Activated naive CD8-positive, alpha-beta T cell treated with anti-CD3 and anti-CD28 coated beads, Interleukin-2, amount 50 U/mL, for 24 hours (primary cell): ENCODE measurements around the gene OXT.
A peak's percentile ranks its signal among the peaks of the same experiment; 100 is the strongest.
"Not testable (repeated sequence)": the region's sequence is repeated elsewhere in the genome, so short reads cannot be mapped to it uniquely, and the experiment has no call there.

Source experiments
- ATAC-seq: fragments of 150-1000 bp; cut with Tn5 transposase; one replicate; pipeline ENCODE4 v1.10.0; 2021
- DNase-seq: peaks from one replicate; pipeline ENCODE4 v3.0.0; 2021
- H3K27ac Mint-ChIP-seq: one replicate; pipeline ENCODE4 v1.8.0; 2021; ENCODE audit warnings: mild to moderate bottlenecking, mixed read lengths
- H3K27me3 Mint-ChIP-seq: one replicate; pipeline ENCODE4 v1.8.0; 2021; ENCODE audit warnings: mixed read lengths
- H3K36me3 Mint-ChIP-seq: one replicate; pipeline ENCODE4 v1.8.0; 2021; ENCODE audit warnings: low read depth, mixed read lengths
- H3K4me1 Mint-ChIP-seq: one replicate; pipeline ENCODE4 v1.8.0; 2021; ENCODE audit warnings: mixed read lengths
- H3K4me3 Mint-ChIP-seq: one replicate; pipeline ENCODE4 v1.8.0; 2021; ENCODE audit warnings: mild to moderate bottlenecking, moderate library complexity, mixed read lengths
- H3K9me3 Mint-ChIP-seq: one replicate; pipeline ENCODE4 v1.8.0; 2021; ENCODE audit warnings: mixed read lengths

Gene OXT

DNA sequence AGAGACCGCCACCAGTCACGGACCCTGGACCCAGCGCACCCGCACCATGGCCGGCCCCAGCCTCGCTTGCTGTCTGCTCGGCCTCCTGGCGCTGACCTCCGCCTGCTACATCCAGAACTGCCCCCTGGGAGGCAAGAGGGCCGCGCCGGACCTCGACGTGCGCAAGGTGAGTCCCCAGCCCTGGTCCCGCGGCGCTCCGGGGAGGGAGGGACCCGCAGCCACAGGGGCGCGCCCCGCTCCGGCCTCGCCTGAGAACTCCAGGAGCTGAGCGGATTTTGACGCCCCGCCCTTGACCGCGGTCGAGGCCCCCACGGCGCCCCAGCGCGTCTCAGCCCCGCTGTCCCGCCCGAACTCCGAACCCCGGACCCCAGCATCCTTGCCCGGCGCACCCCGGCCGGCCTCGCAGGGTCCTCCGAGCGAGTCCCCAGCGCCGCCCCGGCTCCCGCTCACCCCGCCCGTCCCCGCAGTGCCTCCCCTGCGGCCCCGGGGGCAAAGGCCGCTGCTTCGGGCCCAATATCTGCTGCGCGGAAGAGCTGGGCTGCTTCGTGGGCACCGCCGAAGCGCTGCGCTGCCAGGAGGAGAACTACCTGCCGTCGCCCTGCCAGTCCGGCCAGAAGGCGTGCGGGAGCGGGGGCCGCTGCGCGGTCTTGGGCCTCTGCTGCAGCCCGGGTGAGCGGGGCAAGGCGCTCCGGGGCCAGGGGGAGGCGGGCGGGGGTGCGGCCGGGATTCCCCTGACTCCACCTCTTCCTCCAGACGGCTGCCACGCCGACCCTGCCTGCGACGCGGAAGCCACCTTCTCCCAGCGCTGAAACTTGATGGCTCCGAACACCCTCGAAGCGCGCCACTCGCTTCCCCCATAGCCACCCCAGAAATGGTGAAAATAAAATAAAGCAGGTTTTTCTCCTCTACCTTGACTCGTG, at the start of gene OXT:
Gene OXT (plus strand): TSS at position 11 of the 920 bp plus-strand sequence. CDS start 36 bp downstream, at position 47.
- Mint-ChIP-seq H3K27ac (peak within 1 kb of the TSS; percentile 54), H3K4me1 (peaks cover 17% of the 10 kb centered on the region), H3K9me3 (no peaks in the 10 kb centered on the region), H3K4me3 (peak within 1 kb of the TSS; percentile 61), H3K27me3 (peaks cover 6% of the 10 kb centered on the region), H3K36me3 (no peaks in the 10 kb centered on the region)
- DNase-seq (peak; percentile 67), ATAC-seq (peak; percentile 74)

DNA sequence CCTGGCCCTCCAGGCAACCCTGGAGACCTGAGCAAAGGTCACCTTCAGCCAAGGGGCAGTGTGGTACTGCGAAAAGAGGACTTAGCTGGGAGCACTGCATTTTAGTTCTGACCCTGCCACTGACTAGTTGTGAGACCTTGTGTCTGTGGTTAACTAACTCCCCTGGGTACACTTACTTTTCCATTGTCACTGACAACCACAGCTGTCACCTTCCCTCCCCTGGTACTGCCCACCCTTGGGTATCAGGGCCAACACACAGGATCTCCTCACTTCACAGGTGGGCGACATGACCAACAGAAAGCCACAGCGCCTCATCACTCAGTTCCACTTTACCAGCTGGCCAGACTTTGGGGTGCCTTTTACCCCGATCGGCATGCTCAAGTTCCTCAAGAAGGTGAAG, 49.6 kb upstream of the OXT start:
- Mint-ChIP-seq H3K4me3 (no peak overlapping the region), H3K27ac (no peak overlapping the region), H3K4me1 (no peaks in the 10 kb centered on the region), H3K9me3 (no peaks in the 10 kb centered on the region), H3K36me3 (peaks cover 36% of the 10 kb centered on the region), H3K27me3 (no peaks in the 10 kb centered on the region)
- ATAC-seq (peak; percentile 40), DNase-seq (no peak)

DNA sequence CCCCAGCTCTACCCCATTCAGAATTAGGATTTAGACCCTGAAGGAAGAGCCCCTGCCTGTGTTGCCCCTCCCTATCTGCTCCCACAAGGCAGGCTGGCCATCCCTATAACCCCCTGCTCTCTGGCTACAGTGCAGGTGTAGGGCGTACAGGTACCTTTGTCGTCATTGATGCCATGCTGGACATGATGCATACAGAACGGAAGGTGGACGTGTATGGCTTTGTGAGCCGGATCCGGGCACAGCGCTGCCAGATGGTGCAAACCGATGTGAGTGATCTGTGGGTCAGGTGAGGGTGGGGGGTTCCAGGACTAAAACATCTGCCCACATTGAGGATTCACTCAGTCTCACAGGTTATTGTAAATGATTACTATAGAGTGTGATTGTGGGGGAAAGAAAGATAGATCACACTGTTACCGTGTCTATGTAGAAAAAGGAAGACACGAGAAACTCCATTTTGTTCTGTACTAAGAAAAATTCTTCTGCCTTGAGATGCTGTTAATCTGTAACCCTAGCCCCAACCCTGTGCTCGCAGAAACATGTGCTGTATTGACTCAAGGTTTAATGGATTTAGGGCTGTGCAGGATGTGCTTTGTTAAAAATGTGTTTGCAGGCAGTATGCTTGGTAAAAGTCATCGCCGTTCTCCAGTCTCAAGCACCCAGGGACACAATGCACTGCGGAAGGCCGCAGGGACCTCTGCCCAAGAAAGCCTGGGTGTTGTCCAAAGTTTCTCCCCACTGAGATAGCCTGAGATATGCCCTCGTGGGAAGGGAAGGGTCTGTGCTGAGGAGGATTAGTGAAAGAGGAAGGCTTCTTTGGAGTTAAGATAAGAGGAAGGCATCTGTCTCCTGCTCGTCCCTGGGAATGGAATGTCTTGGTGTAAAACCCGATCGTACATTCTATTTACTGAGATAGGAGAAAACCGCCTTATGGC, 48.6 kb upstream of the OXT start:
- not testable (repeated sequence) for ATAC-seq, H3K27me3 Mint-ChIP-seq, DNase-seq, H3K4me3 Mint-ChIP-seq, H3K27ac Mint-ChIP-seq, H3K9me3 Mint-ChIP-seq, H3K4me1 Mint-ChIP-seq
- H3K36me3 Mint-ChIP-seq, result peaks cover 31% of the 10 kb centered on the region

DNA sequence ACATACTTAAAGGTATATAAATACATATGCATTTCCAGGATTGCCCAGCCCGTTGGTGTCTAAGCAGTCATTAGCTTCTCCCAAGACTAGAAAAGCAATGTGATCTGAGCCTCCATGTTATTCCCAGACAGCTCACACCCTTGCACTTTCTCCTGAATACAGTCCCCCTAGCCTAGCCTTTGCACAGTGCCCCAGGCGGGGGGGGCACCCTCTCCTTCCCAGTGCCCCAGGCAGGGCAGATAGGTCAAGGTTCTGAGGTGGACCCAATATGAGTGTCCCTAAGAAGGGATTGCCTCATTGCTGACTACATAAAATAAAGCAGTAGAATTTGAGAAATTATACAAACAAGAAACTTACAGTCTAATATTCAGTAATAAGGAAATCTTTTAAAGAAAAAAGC, 43.4 kb upstream of the OXT start:
- no peak for DNase-seq
- Mint-ChIP-seq H3K4me1 (no peaks in the 10 kb centered on the region), H3K9me3 (no peaks in the 10 kb centered on the region), H3K4me3 (no peak overlapping the region), H3K36me3 (peaks cover 18% of the 10 kb centered on the region), H3K27me3 (no peaks in the 10 kb centered on the region), H3K27ac (no peak overlapping the region)
- no peak for ATAC-seq

- no peak overlapping the region for H3K4me3 Mint-ChIP-seq
- no peaks in the 10 kb centered on the region for H3K4me1 Mint-ChIP-seq
- no peaks in the 10 kb centered on the region for H3K9me3 Mint-ChIP-seq
- no peak for ATAC-seq
- no peak overlapping the region for H3K27ac Mint-ChIP-seq
- H3K36me3 Mint-ChIP-seq, result peaks cover 21% of the 10 kb centered on the region
- DNase-seq, result no peak
- H3K27me3 Mint-ChIP-seq, result no peaks in the 10 kb centered on the region
Measured at GRCh38 chr20:3031524-3032147, 39.8 kb upstream of the OXT start.

DNA sequence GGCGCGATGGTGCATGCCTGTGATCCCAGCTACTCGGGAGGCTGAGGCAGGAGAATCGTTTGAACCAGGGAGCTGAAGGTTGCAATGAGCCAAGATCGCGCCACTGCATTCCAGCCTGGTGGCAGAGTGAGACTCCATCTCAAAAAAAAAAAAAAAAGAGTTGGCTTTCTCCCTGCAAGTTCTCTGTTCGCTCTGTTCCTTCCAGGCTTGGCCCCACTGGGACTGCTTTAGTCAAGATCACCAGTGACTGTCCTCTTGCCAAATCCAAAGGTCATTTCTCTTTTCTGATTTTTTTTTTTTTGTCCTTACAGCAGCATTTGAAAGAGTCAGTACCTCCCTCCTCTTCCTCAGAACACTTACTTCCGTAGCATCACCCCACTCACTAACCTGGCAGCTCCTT, 38.8 kb upstream of the OXT start:
- DNase-seq (no peak), ATAC-seq (no peak)
- H3K27ac Mint-ChIP-seq, result no peak overlapping the region
- H3K4me1 Mint-ChIP-seq, result no peaks in the 10 kb centered on the region
- no peaks in the 10 kb centered on the region for H3K27me3 Mint-ChIP-seq
- no peaks in the 10 kb centered on the region for H3K9me3 Mint-ChIP-seq
- peaks cover 16% of the 10 kb centered on the region for H3K36me3 Mint-ChIP-seq
- no peak overlapping the region for H3K4me3 Mint-ChIP-seq

- no peaks in the 10 kb centered on the region for H3K27me3 Mint-ChIP-seq
- no peak overlapping the region for H3K4me3 Mint-ChIP-seq
- no peaks in the 10 kb centered on the region for H3K9me3 Mint-ChIP-seq
- DNase-seq (no peak), ATAC-seq (no peak)
- H3K27ac Mint-ChIP-seq, result no peak overlapping the region
- H3K4me1 Mint-ChIP-seq, result no peaks in the 10 kb centered on the region
- peaks cover 13% of the 10 kb centered on the region for H3K36me3 Mint-ChIP-seq
Measured at GRCh38 chr20:3037654-3038053, 33.8 kb upstream of the OXT start.

DNA sequence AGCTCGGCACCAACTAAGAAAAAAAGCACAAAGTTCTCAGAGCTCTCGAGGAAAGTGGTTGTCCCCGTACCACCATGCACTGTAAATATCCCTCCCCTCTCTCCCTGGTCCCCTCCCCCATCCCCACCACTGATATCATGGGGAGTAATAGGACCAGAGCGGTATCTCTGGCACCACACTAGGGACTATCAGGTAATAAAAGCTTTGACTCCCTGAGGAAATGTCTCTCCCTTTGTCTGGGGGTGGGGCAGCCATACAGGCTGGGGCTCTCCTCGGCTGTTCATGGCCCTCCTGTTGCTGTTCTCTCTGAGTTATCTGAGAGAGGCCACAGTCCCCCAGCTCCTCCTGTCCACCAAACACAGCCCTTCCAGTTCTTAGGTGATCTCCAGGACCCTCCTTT, 33.0 kb upstream of the OXT start:
- Mint-ChIP-seq H3K4me3 (no peak overlapping the region), H3K36me3 (peaks cover 13% of the 10 kb centered on the region), H3K4me1 (no peaks in the 10 kb centered on the region), H3K27ac (no peak overlapping the region), H3K27me3 (no peaks in the 10 kb centered on the region), H3K9me3 (no peaks in the 10 kb centered on the region)
- no peak for DNase-seq
- ATAC-seq, result no peak

DNA sequence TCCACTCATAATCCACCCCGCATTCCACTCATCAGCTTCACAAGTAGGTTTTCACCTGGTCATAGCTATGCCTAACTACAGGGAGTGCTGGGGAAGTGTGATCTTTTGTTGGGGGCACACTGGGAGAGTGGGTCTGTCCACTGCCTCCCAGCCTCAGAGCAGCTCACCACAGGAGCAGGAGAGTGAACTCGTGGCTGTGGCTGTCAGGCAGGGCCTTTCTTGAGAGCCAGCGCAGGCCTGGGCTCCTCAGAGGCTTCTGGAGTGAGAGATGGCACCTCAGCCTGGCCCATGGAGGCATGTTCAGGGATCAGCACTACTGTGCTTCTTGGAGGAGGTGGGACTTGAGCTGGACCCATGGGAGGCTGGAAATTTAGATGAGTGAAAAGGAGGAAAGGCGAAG, 32.0 kb upstream of the OXT start:
- Mint-ChIP-seq H3K27me3 (no peaks in the 10 kb centered on the region), H3K36me3 (peaks cover 13% of the 10 kb centered on the region), H3K27ac (no peak overlapping the region), H3K4me3 (no peak overlapping the region), H3K9me3 (no peaks in the 10 kb centered on the region), H3K4me1 (no peaks in the 10 kb centered on the region)
- DNase-seq (no peak), ATAC-seq (no peak)

DNA sequence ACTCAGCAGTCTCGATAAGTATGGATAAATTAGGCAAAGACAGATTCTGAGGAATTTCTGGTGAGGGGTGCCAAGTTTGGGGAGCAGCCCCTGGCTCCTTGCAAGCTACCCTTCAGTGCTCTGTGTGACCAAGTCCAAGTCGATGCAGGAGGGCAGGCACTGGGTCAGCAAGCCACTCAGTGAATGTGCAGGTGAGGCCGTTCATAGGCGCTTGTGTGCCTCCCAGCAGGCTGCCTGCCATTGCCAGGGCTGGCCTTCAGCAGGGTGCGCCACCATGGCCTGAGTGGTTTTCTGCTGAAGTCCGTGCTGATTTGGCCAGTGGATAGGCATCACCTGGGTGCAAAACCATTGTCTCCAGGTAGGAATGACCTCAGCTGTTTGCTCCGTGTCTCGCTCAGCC, 31.3 kb upstream of the OXT start:
- no peak for DNase-seq
- H3K4me1 Mint-ChIP-seq, result peaks cover 3% of the 10 kb centered on the region
- no peak overlapping the region for H3K4me3 Mint-ChIP-seq
- peaks cover 10% of the 10 kb centered on the region for H3K36me3 Mint-ChIP-seq
- H3K27ac Mint-ChIP-seq, result peak overlapping the region; percentile 4
- no peak for ATAC-seq
- no peaks in the 10 kb centered on the region for H3K27me3 Mint-ChIP-seq
- no peaks in the 10 kb centered on the region for H3K9me3 Mint-ChIP-seq

- H3K4me3 Mint-ChIP-seq, result no peak overlapping the region
- H3K9me3 Mint-ChIP-seq, result no peaks in the 10 kb centered on the region
- H3K27ac Mint-ChIP-seq, result peak overlapping the region; percentile 15
- DNase-seq (no peak), ATAC-seq (no peak)
- H3K4me1 Mint-ChIP-seq, result peaks cover 10% of the 10 kb centered on the region
- H3K27me3 Mint-ChIP-seq, result no peaks in the 10 kb centered on the region
- peaks cover 10% of the 10 kb centered on the region for H3K36me3 Mint-ChIP-seq
Measured at GRCh38 chr20:3041854-3042409, 29.5 kb upstream of the OXT start.

DNA sequence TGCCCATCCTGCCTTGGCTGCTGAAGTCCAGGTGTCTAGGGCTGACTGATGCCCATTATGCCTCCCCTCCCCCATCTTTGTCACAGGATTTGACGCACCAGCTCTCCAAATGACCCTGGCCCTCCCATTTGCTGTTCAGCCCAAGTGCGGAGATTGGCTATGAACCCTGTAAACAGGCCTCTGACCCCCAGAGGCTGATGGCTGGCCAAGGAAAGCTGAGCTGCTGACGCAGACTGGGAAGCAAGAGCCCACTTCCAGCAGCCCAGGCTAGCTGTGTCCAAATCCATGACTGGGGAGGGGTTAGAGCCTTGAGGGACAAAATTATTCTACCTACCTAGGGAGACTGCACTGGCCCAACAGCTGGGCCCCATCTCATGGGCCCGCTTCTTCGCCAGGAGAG, 28.8 kb upstream of the OXT start:
- Mint-ChIP-seq H3K27me3 (no peaks in the 10 kb centered on the region), H3K4me1 (peaks cover 12% of the 10 kb centered on the region), H3K4me3 (no peak overlapping the region), H3K36me3 (peaks cover 15% of the 10 kb centered on the region), H3K27ac (no peak overlapping the region), H3K9me3 (no peaks in the 10 kb centered on the region)
- ATAC-seq (no peak), DNase-seq (no peak)

- H3K4me3 Mint-ChIP-seq, result no peak within 1 kb of the TSS
Measured at GRCh38 chr20:3043322-3043721, 28.1 kb upstream of the OXT start, which contains the start of gene GNRH2. TSS of gene GNRH2 (plus strand) at chr20:3043622. CDS start at chr20:3044415, 793 bp downstream.

GRCh38 chr20:3044336-3044965, 27.0 kb upstream of the OXT start:
- no peaks in the 10 kb centered on the region for H3K27me3 Mint-ChIP-seq
- ATAC-seq, result no peak
- H3K27ac Mint-ChIP-seq, result no peak overlapping the region
- H3K9me3 Mint-ChIP-seq, result no peaks in the 10 kb centered on the region
- peaks cover 15% of the 10 kb centered on the region for H3K4me1 Mint-ChIP-seq
- peak overlapping the region; percentile 89 for H3K4me3 Mint-ChIP-seq
- peaks cover 18% of the 10 kb centered on the region for H3K36me3 Mint-ChIP-seq
- no peak for DNase-seq

More at GRCh38 chr20:3043322-3043721, 28.1 kb upstream of the OXT start, which contains the start of gene GNRH2:
- Mint-ChIP-seq H3K36me3 (peaks cover 16% of the 10 kb centered on the region), H3K9me3 (no peaks in the 10 kb centered on the region), H3K27ac (no peak within 1 kb of the TSS), H3K27me3 (no peaks in the 10 kb centered on the region), H3K4me1 (peaks cover 15% of the 10 kb centered on the region)
- DNase-seq, result no peak
- ATAC-seq, result no peak
